GM12891 (cell line): ENCODE data around the gene GSKIP.

Experiments
- DNase-seq: peaks from one replicate; pipeline ENCODE4 v3.0.0; 2011; ENCODE audit warnings: low spot score; ENCODE audit not compliant: insufficient read length
- FAIRE-seq: peaks from 2 replicates; lab custom pipeline; 2011; peaks lifted over from hg19 to GRCh38; lab: Jason Lieb, UNC
- PAX5 ChIP-seq: IDR thresholded peaks from 2 replicates; pipeline ENCODE4 v1.6.1; 2011; ENCODE audit warnings: low read length, moderate library complexity, mild to moderate bottlenecking; ENCODE audit not compliant: insufficient read depth, severe bottlenecking
- POLR2A ChIP-seq: IDR thresholded peaks from 2 replicates; pipeline ENCODE4 v1.6.1; 2011; ENCODE audit warnings: low read depth, low read length, control low read depth
- POLR2AphosphoS5 ChIP-seq: IDR thresholded peaks from 2 replicates; pipeline ENCODE4 v1.6.1; 2011; ENCODE audit warnings: low read depth, low read length, control low read depth
- POU2F2 ChIP-seq: IDR thresholded peaks from 2 replicates; pipeline ENCODE4 v1.6.1; 2011; ENCODE audit warnings: low read depth, mild to moderate bottlenecking, control low read depth, low read length, moderate library complexity
- SPI1 ChIP-seq: IDR thresholded peaks from 2 replicates; pipeline ENCODE4 v1.6.1; 2011; ENCODE audit warnings: low read depth, low read length, control low read depth
- TAF1 ChIP-seq: IDR thresholded peaks from 2 replicates; pipeline ENCODE4 v1.6.1; 2011; ENCODE audit warnings: low read depth, low read length, control low read depth

The GSKIP gene

DNA sequence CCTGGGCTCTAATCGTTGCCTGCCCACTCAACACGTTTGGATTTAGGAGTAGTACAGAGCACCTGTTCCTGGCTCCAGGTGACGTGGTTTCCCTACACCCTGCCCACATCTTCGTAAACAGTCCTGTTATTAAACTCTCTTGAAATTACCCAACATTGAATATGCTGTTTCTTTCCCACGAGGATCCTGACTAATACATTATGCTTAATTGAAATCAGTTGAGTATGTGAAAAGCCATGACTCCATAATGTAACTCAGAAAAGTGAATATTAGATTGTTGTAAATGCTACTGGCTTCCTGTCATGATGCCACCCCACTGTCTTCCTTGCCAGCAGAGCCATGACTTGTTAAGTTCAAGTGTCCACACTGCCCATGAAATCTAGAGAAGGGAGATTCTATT, 50.2 kb downstream of the GSKIP start:
- TF ChIP-seq POU2F2 = no peak
- TF ChIP-seq TAF1 = no peak
- no peak for TF ChIP-seq POLR2A
- TF ChIP-seq PAX5 = no peak
- FAIRE-seq = no peak
- DNase-seq = no peak

DNA sequence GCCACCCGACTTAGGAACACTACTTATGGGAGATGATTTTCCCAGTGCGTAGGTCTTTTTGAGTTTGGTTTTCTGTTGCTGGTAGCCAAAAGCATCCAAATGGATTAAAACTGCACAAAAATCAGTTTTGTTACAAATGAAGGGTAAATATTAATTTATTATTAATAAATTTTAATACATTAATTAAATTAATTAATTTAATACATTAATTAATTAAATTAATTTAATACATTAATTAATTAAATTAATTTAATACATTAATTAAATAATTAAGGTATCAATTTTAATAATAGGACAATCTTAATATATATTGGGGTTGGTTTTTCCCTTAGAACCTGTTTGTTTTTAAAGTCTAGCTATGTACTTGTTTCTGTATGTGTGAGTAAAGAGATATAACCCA, 52.2 kb downstream of the GSKIP start:
- TF ChIP-seq POLR2AphosphoS5 (no peak), TAF1 (no peak), POU2F2 (no peak), POLR2A (no peak), SPI1 (no peak), PAX5 (no peak)
- no peak for FAIRE-seq
- no peak for DNase-seq

DNA sequence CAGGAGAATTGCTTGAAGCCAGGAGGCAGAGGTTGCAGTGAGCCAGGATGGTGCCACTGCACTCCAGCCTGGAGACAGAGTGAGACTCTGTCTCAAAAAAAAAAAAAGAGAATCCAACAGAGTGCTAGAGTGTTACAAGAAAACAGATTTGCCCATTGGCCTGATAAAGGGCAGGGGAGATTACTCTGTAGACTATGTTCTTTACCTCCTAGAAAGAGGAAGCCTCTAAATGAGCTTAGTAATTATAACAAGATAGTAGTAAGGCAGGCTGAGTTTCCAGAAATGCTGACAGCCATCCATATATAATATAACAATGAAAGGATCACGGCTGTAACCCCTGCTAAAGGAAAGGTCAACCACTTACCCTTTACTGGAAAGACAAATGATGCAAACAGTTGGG, 53.0 kb downstream of the GSKIP start:
- no peak for DNase-seq
- FAIRE-seq = no peak
- no peak for TF ChIP-seq POLR2AphosphoS5
- TF ChIP-seq PAX5 = no peak
- TF ChIP-seq POLR2A = no peak
- no peak for TF ChIP-seq SPI1
- no peak for TF ChIP-seq POU2F2
- TF ChIP-seq TAF1 = no peak

DNA sequence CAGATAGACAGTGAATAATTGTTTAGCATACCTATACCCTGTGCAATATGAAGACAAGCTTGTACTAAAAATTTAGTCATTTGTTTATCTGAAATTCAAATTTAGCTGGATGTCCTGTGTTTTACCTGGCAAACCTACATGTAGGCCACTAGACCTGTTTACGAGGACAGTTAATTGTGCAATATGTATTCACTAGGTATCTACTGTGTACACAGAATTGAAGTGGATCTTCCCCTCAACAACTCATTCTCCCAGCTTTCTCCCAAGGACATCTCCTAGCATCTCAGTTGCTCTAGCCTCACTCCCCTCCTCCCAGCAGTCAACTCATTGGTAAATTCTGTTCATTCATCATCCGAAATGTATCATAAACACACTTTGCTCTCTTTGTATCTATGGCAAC, 53.9 kb downstream of the GSKIP start:
- TF ChIP-seq POLR2AphosphoS5 (no peak), TAF1 (no peak)
- DNase-seq (no peak), FAIRE-seq (no peak)

GRCh38 chr14:96418075-96418474, 54.7 kb downstream of the GSKIP start:
- no peak for FAIRE-seq
- DNase-seq = no peak
- TF ChIP-seq PAX5 = no peak
- TF ChIP-seq POLR2A = no peak
- TF ChIP-seq POU2F2 = no peak
- no peak for TF ChIP-seq SPI1
- TF ChIP-seq TAF1 = no peak
- no peak for TF ChIP-seq POLR2AphosphoS5

GRCh38 chr14:96421236-96421635, 57.9 kb downstream of the GSKIP start:
- DNase-seq (no peak), FAIRE-seq (no peak)
- TF ChIP-seq POU2F2 (no peak), POLR2AphosphoS5 (no peak), POLR2A (no peak), SPI1 (no peak), TAF1 (no peak), PAX5 (no peak)

- no peak for DNase-seq
- no peak for FAIRE-seq
- TF ChIP-seq SPI1 = no peak
- TF ChIP-seq POLR2A = no peak
- TF ChIP-seq POLR2AphosphoS5 = no peak
- no peak for TF ChIP-seq PAX5
- no peak for TF ChIP-seq TAF1
- TF ChIP-seq POU2F2 = no peak
These were observed 59.7 kb downstream of the GSKIP start for GRCh38 chr14:96422992-96423391.

GRCh38 chr14:96423446-96424108, 60.3 kb downstream of the GSKIP start:
- no peak for TF ChIP-seq POLR2AphosphoS5
- no peak for TF ChIP-seq TAF1
- no peak for TF ChIP-seq POU2F2
- TF ChIP-seq PAX5 = no peak
- TF ChIP-seq SPI1 = no peak
- TF ChIP-seq POLR2A = no peak
- no peak for FAIRE-seq
- peak; percentile 6 for DNase-seq

DNA sequence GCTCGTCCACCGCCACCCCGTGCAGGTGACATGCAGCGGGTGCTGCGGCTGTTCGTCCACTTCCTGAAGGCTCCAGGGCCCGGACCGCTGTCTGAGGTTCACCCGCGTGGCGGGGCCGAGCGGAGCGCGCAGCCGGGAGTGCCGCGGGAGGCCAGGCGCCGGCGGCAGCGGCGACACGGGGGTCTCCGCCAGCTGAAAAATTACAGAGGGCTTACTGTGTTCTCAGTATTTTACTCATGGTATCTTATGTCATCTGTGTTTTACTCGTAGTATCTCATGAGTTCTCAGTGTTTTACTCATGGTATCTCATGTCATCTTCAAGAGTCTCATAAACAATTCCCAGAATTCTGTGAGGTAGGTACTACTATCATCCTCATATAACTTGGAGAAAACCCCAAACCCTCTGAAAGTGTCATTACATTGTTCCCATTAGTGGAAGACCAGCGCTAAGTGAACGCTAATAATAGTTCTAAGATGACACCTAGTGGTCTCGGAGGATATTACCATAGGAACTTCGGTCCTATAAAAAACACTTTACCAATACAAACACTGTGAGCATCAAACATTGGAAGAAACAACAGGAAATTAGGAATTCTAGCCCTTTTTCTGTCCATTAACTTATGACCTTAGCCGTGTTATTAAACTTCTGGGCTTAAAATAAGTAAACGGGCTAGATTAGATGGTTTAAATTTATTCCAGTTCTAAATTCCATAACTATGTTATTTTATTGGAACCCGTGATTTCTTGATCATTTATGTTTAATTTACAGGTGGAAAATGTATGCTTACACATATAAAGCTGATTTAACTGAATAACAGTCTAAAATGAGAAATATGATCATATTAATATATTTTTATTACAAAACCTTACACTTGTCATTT, 61.0 kb downstream of the GSKIP start:
- DNase-seq = peak; percentile 28
- TF ChIP-seq TAF1 (no peak), SPI1 (no peak), POLR2AphosphoS5 (no peak), POU2F2 (no peak), POLR2A (no peak), PAX5 (no peak)
- FAIRE-seq = peak; percentile 76

- TF ChIP-seq TAF1 (no peak), PAX5 (no peak), SPI1 (no peak), POLR2A (no peak), POU2F2 (no peak), POLR2AphosphoS5 (no peak)
- no peak for FAIRE-seq
- no peak for DNase-seq
These were observed 70.7 kb downstream of the GSKIP start for GRCh38 chr14:96434040-96434439.
